Measurements from ENCODE around the gene CTSG.
"Not testable (repeated sequence)": the region's sequence is repeated elsewhere in the genome, so short reads cannot be mapped to it uniquely, and the experiment has no call there.

Gene CTSG

DNA sequence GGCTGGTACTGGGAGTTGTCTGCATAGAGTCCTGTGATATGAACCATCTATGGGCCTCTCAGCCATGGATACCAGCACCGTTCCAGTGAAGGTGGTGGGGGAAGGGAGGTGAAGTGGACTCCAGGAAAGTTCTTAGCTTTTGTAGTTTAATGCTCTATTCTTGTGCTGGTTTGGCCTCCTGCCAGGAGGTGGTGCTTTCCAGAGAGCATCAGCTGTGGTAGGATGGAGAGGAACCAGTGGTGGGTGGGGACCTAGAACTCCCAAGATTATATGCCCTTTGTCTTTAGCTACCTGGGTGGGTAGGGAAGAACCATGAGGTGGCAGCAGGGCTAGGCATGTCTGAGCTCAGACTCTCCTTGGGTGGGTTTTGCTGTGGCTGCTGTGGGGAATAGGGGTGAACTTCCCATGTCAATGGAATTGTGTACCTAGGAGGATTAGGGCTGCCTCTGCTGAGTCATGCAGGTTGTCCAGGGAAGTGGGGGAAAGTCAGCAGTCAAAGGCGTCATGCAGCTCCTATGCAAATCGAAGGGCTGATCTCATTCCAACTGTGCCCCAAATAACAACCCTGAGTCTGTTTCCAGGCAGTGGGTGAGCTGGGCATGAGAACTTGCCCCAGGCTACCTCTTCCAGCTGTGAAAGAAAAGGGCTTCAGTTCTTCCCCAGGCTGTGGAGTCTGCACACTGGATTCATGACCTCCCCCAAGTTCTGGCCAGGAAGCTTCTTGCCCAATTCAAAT is 19.2 kb upstream of the CTSG start:
- no peaks in the 10 kb centered on the region for H3K36me3 ChIP-seq
- no peak for TF ChIP-seq CTCF (IDR thresholded peaks at IDR 0.05; ENCODE audit: low read depth, low read length)
- H3K9me3 ChIP-seq = no peaks in the 10 kb centered on the region
- no peaks in the 10 kb centered on the region for H3K27me3 ChIP-seq
- no peak overlapping the region for H3K4me3 ChIP-seq (ENCODE audit: low read depth, low read length)
- DNase-seq = no peak
- no peaks in the 10 kb centered on the region for H3K4me1 ChIP-seq

GRCh38 chr14:24591004-24591403 is 15.0 kb upstream of the CTSG start:
- H3K9me3 ChIP-seq; H3K27me3 ChIP-seq; H3K4me1 ChIP-seq; DNase-seq; H3K36me3 ChIP-seq; H3K4me3 ChIP-seq (ENCODE audit: low read depth, low read length): not testable (repeated sequence)

- not testable (repeated sequence) for H3K36me3 ChIP-seq; H3K4me1 ChIP-seq; H3K27me3 ChIP-seq; H3K4me3 ChIP-seq (ENCODE audit: low read depth, low read length); H3K9me3 ChIP-seq; DNase-seq
Observed at GRCh38 chr14:24584402-24584801, 8.4 kb upstream of the CTSG start.

GRCh38 chr14:24578558-24578957 is 2.5 kb upstream of the CTSG start:
- no peaks in the 10 kb centered on the region for H3K4me1 ChIP-seq
- TF ChIP-seq CTCF (IDR thresholded peaks at IDR 0.05; ENCODE audit: low read depth, low read length) = no peak
- H3K27me3 ChIP-seq = 0 out of 2 replicates have a peak, but pooled peaks cover 1% of the 10 kb centered on the region
- H3K9me3 ChIP-seq = no peaks in the 10 kb centered on the region
- H3K4me3 ChIP-seq (ENCODE audit: low read depth, low read length) = no peak overlapping the region
- H3K36me3 ChIP-seq = no peaks in the 10 kb centered on the region
- DNase-seq = no peak

DNA sequence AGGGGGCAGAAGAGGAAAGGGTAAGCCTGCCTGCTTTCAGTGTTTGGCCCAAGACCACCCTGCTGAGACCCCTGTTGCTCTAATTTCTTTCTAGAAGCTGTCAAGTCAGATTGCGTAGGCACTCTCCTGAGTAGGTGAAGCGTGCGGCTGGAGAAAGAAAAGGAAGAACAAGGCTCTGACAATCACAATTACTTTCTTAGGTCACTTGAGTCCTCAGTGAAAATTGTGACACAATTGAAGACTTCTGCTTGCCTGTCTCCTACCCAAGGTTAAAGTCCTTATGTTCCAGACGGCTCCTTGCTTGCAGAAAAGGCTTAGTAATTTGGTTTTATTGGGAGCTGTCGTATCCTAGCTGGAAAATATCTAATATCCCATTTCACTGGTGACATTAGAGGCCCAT is 721 bp upstream of the CTSG start:
- Histone ChIP-seq H3K4me3 (ENCODE audit: low read depth, low read length) (no peak overlapping the region), H3K36me3 (no peaks in the 10 kb centered on the region), H3K9me3 (no peaks in the 10 kb centered on the region), H3K4me1 (no peaks in the 10 kb centered on the region), H3K27me3 (0 out of 2 replicates have a peak, but pooled peaks cover 4% of the 10 kb centered on the region)
- DNase-seq = no peak
- TF ChIP-seq CTCF (IDR thresholded peaks at IDR 0.05; ENCODE audit: low read depth, low read length) = no peak

GRCh38 chr14:24574206-24574774 is 1.8 kb downstream of the CTSG start:
- H3K27me3 ChIP-seq = 0 out of 2 replicates have a peak, but pooled peaks cover 4% of the 10 kb centered on the region

More at GRCh38 chr14:24574206-24574774, 1.8 kb downstream of the CTSG start:
- Histone ChIP-seq H3K4me3 (ENCODE audit: low read depth, low read length) (no peak overlapping the region), H3K4me1 (no peaks in the 10 kb centered on the region), H3K9me3 (no peaks in the 10 kb centered on the region), H3K36me3 (no peaks in the 10 kb centered on the region)
- no peak for DNase-seq
- TF ChIP-seq CTCF (IDR thresholded peaks at IDR 0.05; ENCODE audit: low read depth, low read length) = no peak

All from BE2C (cell line).